K562 (cell line): Measurements from ENCODE around the gene TMEM161B. TPM values are rescaled to one million over a fixed set of nuclear protein-coding genes. Genes with fewer than 3 reads are reported as not detected.

Experiments
- ATAC-seq: fragments of 200-7000 bp; cut with Tn5 transposase; 3 replicates; pipeline ENCODE4 v1.9.1; 2020; ENCODE audit warnings: moderate library complexity
- BruUV-seq: library from RNA; stranded (reverse); fragments of 400-500 nt; replicated peaks from 2 replicates; lab custom pipeline; 2021; lab: Mats Ljungman, UMichigan
- CTCF ChIA-PET: fragments of 300-600 bp; formaldehyde crosslinking; extraction: SDS; loops from one replicate; lab custom pipeline; 2021; ENCODE audit warnings: low intra/inter-chr PET ratio; lab: Yijun Ruan, JAX
- POLR2A ChIA-PET: fragments of 300-600, 350-650 bp; sonication (Branson Sonifier 250); formaldehyde crosslinking; extraction: SDS; loops from one replicate; lab custom pipeline; 2021; ENCODE audit warnings: antibody characterized with exemption, inconsistent platforms; lab: Yijun Ruan, JAX
- DNase-seq, 4 experiments: peaks; one replicate each; pipeline versions ENCODE4 v3.0.0 to v3.0.0-alpha.2; 2011 to 2018; ENCODE audit warnings: low spot score in 3 of 4, mixed read lengths in 3 of 4; ENCODE audit errors: extremely low read depth in 1 of 4
- FAIRE-seq: peaks from 2 replicates; lab custom pipeline; 2011; peaks lifted over from hg19 to GRCh38; lab: Jason Lieb, UNC
- H2AFZ ChIP-seq: 2 replicates; pipeline ENCODE4 v1.6.0; 2011; ENCODE audit warnings: low read depth, low read length, control low read depth, inconsistent platforms
- H3K27ac ChIP-seq: fragments of 200-600 bp; 3 replicates; pipeline ENCODE4 v1.8.0; 2011; ENCODE audit warnings: low read depth, mild to moderate bottlenecking, control low read depth, inconsistent platforms, low read length, moderate library complexity, mixed read lengths; ENCODE audit errors: extremely low read depth
- H3K27me3 ChIP-seq, 2 experiments: fragments of 300-600 bp in 1 of 2; 2 replicates in 1 of 2; 3 replicates in 1 of 2; pipeline versions ENCODE4 v1.6.0 to v1.8.0; 2011; ENCODE audit warnings: inconsistent platforms in 2 of 2, low read length in 2 of 2, mild to moderate bottlenecking in 1 of 2, mixed read lengths in 1 of 2, moderate library complexity in 1 of 2; ENCODE audit not compliant: control insufficient read depth in 2 of 2, insufficient read depth in 2 of 2
- H3K36me3 ChIP-seq: fragments of 300-600 bp; 3 replicates; pipeline ENCODE4 v1.8.0; 2011; ENCODE audit warnings: mild to moderate bottlenecking, low read length, inconsistent platforms; ENCODE audit not compliant: control insufficient read depth, insufficient read depth
- H3K4me1 ChIP-seq, 2 experiments: fragments of 200-600 bp in 1 of 2; replicated peaks in 1 of 2; 2 replicates in 1 of 2; 3 replicates in 1 of 2; pipeline versions ENCODE4 v1.5.1 to v1.8.0; 2011; ENCODE audit warnings: inconsistent platforms in 2 of 2, low read length in 2 of 2, mild to moderate bottlenecking in 1 of 2, mixed read lengths in 1 of 2, moderate library complexity in 1 of 2; ENCODE audit not compliant: control insufficient read depth in 2 of 2, insufficient read depth in 2 of 2
- H3K4me2 ChIP-seq: 2 replicates; pipeline ENCODE4 v1.6.1; 2011; ENCODE audit warnings: low read length, control low read depth, inconsistent platforms, mixed read lengths; ENCODE audit not compliant: insufficient read depth
- H3K4me3 ChIP-seq: fragments of 200-600 bp; sonication (generic), shearing (Covaris generic); 2 replicates; pipeline ENCODE4 v1.5.1; 2016; ENCODE audit warnings: control low read depth, inconsistent platforms
- H3K79me2 ChIP-seq: fragments of 200-600 bp; 3 replicates; pipeline ENCODE4 v1.8.0; 2011; ENCODE audit warnings: low read length, inconsistent platforms; ENCODE audit not compliant: control insufficient read depth, insufficient read depth
- H3K9ac ChIP-seq, 2 experiments: 2 replicates each; pipeline versions ENCODE4 v1.6.0 to v1.6.1; 2011; ENCODE audit warnings: low read depth in 2 of 2, low read length in 2 of 2, control low read depth in 1 of 2, inconsistent platforms in 1 of 2, mild to moderate bottlenecking in 1 of 2, mixed read lengths in 1 of 2; ENCODE audit not compliant: insufficient read depth in 1 of 2
- H3K9me1 ChIP-seq: one replicate; pipeline ENCODE4 v1.6.0; 2011; ENCODE audit warnings: inconsistent platforms, mild to moderate bottlenecking, low read length, moderate library complexity; ENCODE audit not compliant: control insufficient read depth, insufficient read depth
- H3K9me3 ChIP-seq: replicated peaks from 2 replicates; pipeline ENCODE4 v1.5.1; 2011; ENCODE audit warnings: low read depth, low read length, inconsistent platforms; ENCODE audit not compliant: control insufficient read depth, insufficient read depth
- H4K20me1 ChIP-seq: replicated peaks from 2 replicates; pipeline ENCODE4 v1.6.1; 2011; ENCODE audit warnings: low read length, inconsistent platforms, mixed read lengths; ENCODE audit not compliant: control insufficient read depth, insufficient read depth
- EP300 ChIP-seq: IDR thresholded peaks from 2 replicates; pipeline ENCODE4 v1.6.1; 2012; ENCODE audit warnings: low read length, improper control_type of control experiment
- FOXK2 ChIP-seq, 2 experiments: fragments of 450-650 bp; IDR thresholded peaks in 1 of 2; conservative IDR thresholded peaks in 1 of 2; 2 replicates each; pipeline ENCODE4 v1.6.1; 2016; ENCODE audit warnings: low read depth in 2 of 2, mild to moderate bottlenecking in 1 of 2
- IFI16 ChIP-seq: fragments of 250-450 bp; sonication (Bioruptor Pico); IDR thresholded peaks from 2 replicates; pipeline ENCODE4 v2.1.2; 2022; ENCODE audit warnings: mild to moderate bottlenecking, inconsistent platforms
- IRF2 ChIP-seq: sonication (generic); formaldehyde crosslinking; IDR thresholded peaks from 2 replicates; pipeline ENCODE4 v1.8.1; 2022; ENCODE audit warnings: mild to moderate bottlenecking, missing genetic modification reagents
- KLF10 ChIP-seq: fragments of 250-450 bp; sonication (Bioruptor Pico); IDR thresholded peaks from 2 replicates; pipeline ENCODE4 v1.6.1; 2021; ENCODE audit warnings: matching md5 sums
- RBM14 ChIP-seq: fragments of 200-400 bp; formaldehyde crosslinking; IDR thresholded peaks from 2 replicates; pipeline ENCODE4 v1.6.1; 2018; ENCODE audit warnings: low read depth, mild to moderate bottlenecking, low read length, moderate library complexity, borderline replicate concordance; ENCODE audit not compliant: insufficient read depth
- SPI1 ChIP-seq: IDR thresholded peaks from 2 replicates; pipeline ENCODE4 v1.6.1; 2011; ENCODE audit warnings: low read depth, low read length, control low read depth, borderline replicate concordance
- ZNF589 ChIP-seq: fragments of 200-800 bp; sonication (Bioruptor generic); IDR thresholded peaks from 2 replicates; pipeline ENCODE4 v1.6.1; 2016; ENCODE audit warnings: low read depth, missing genetic modification characterization, missing compliant biosample characterization
- WGBS: fragments of 100-300 bp; shearing (Covaris generic); methylation state at CpG from one replicate; pipeline ENCODE4 v1.1.6; 2016; ENCODE audit warnings: low coverage, mixed read lengths; ENCODE audit not compliant: insufficient coverage; ENCODE audit errors: missing lambda C conversion rate; 5-methylcytosine and 5-hydroxymethylcytosine counted together
- in situ Hi-C: fragments of 300-500 bp; cut with MboI; formaldehyde crosslinking; loops from 4 replicates; pipeline ENCODE4 v1.15.0; 2018; ENCODE audit warnings: inconsistent platforms, mixed read lengths
- intact Hi-C: fragments of 100-400 bp; cut with micrococcal nuclease; formaldehyde crosslinking; loops from 2 replicates; pipeline ENCODE4 v1.14.2; 2022
- polyA plus RNA-seq, 8 experiments: library from polyadenylated mRNA; depleted of rRNA in 4 of 8; stranded (reverse) in 5 of 8; unstranded in 3 of 8; fragments of >200 nt; fragmentation: Nextera tagmentation in 2 of 8; fragmentation: Illumina TruSeq in 1 of 8; extraction: Ambion mirVana in 2 of 8; extraction: Trizol in 1 of 8; gene quantifications; 2 replicates each; pipeline versions ENCODE4 v1.2.1 to v1.2.3, GENCODE V29; 2011 to 2014; ENCODE audit warnings: inconsistent platforms in 1 of 8, missing spikeins in 1 of 8
- total RNA-seq, 7 experiments: library from RNA; depleted of rRNA in 6 of 7; stranded (reverse); fragments of >200 nt in 6 of 7; fragmentation: Illumina TruSeq in 2 of 7; extraction: Trizol in 2 of 7; gene quantifications; 2 replicates each; pipeline versions ENCODE4 v1.2.1 to v1.2.3, GENCODE V29; 2011 to 2021; ENCODE audit warnings: low replicate concordance in 1 of 7
- TF ChIP-seq, protein P1 (sequence below): fragments of 250-450 bp; sonication (Bioruptor Pico); IDR thresholded peaks from 2 replicates; pipeline ENCODE4 v1.8.0; 2021; ENCODE audit warnings: borderline replicate concordance, mild to moderate bottlenecking, moderate library complexity; ENCODE audit not compliant: poor library complexity, severe bottlenecking
- TF ChIP-seq, protein P2 (sequence below): sonication (generic); formaldehyde crosslinking; IDR thresholded peaks from 2 replicates; pipeline ENCODE4 v1.8.0; 2022; ENCODE audit warnings: mild to moderate bottlenecking, low read depth, missing genetic modification reagents
- TF ChIP-seq, protein P3 (sequence below): sonication (generic); formaldehyde crosslinking; IDR thresholded peaks from 2 replicates; pipeline ENCODE4 v1.8.0; 2023; ENCODE audit warnings: mild to moderate bottlenecking, missing genetic modification reagents
- TF ChIP-seq, protein P4 (sequence below), 2 experiments: fragments of 450-650 bp; conservative IDR thresholded peaks; 2 replicates each; pipeline ENCODE4 v1.6.1; 2017; ENCODE audit warnings: mild to moderate bottlenecking in 2 of 2, moderate library complexity in 2 of 2

Gene TMEM161B
- total and polyA plus RNA-seq, 9 of the 15 experiments (the other 6 are each of a cell fraction or from before 2014, with no cell fraction given) = 18.9 to 57.1 (median 40.6) TPM

DNA sequence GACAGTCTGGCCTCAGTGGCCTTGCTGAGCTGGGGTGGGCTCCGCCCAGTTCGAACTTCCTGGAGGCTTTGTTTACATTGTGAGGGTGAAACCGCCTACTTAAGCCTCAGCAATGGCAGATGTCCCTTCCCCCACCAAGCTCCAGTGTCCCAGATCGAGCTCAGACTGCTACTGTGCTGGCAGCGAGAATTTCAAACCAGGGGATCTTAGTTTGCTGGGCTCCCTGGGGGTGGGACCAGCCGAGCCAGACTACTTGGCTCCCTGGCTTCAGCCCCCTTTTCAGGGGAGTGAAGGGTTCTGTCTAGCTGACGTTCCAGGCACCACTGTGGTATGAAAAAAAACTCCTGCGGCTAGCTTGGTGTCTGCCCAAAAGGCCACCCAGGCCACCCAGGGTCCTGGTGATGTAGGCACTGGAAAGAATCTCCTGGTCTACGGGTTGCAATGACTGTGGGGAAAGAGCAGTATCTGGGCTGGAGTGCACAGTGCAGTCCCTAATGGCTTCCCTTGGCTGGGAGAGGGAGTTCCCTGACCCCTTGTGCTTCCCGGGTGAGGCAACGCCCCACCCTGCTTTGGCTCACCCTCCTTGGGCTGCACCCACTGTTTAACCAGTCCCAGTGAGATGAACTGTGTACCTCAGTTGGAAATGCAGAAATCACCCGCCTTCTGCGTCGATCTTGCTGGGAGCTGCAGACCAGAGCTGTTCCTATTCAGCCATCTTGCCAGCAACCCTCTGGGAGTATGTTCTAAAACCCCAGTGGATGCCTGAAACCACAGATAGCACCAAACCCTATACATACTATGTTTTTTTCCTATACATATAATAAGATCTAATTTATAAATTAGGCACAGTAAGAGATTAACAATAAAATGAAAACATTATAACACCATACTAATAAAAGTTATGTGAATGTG is 95.5 kb downstream of the TMEM161B start (continued):
- TF ChIP-seq, protein P1, sequence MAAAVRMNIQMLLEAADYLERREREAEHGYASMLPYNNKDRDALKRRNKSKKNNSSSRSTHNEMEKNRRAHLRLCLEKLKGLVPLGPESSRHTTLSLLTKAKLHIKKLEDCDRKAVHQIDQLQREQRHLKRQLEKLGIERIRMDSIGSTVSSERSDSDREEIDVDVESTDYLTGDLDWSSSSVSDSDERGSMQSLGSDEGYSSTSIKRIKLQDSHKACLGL (CRISPR knock-in tag) = no peak
- TF ChIP-seq RBM14 (no peak), FOXK2 (conservative IDR thresholded peaks at IDR 0.05 in 1 of 2, IDR thresholded peaks at IDR 0.05 in 1 of 2; ENCODE audit: low read depth in 2 of 2) (peak; percentile 73 to 86)

DNA sequence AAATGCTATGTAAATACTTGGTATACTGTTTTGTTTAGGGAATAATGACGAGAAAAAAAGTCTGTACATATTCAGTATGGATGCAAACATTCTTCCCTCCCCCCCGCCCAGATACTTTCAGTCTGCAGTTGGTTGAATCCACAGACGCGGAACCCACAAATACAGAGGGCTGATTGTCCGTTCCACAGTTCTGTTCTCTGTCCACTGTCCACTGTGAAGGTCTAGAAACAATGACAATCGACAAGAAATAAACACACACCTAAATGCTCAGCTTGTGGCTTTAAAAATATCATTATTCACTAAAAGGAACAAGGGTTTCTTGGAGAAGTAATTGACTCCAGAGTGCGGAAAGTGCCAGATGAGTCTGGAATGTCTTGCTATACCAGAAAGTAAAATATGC is 109.1 kb downstream of the TMEM161B start:
- no peak overlapping the region for H2AFZ ChIP-seq
- TF ChIP-seq EP300 (no peak), KLF10 (CRISPR knock-in tag) (no peak), ZNF589 (CRISPR knock-in tag) (no peak), SPI1 (no peak), IRF2 (CRISPR knock-in tag) (no peak), IFI16 (CRISPR knock-in tag) (no peak)
- TF ChIP-seq, protein P2, sequence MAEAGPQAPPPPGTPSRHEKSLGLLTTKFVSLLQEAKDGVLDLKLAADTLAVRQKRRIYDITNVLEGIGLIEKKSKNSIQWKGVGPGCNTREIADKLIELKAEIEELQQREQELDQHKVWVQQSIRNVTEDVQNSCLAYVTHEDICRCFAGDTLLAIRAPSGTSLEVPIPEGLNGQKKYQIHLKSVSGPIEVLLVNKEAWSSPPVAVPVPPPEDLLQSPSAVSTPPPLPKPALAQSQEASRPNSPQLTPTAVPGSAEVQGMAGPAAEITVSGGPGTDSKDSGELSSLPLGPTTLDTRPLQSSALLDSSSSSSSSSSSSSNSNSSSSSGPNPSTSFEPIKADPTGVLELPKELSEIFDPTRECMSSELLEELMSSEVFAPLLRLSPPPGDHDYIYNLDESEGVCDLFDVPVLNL (CRISPR knock-in tag) = no peak
- TF ChIP-seq, protein P3, sequence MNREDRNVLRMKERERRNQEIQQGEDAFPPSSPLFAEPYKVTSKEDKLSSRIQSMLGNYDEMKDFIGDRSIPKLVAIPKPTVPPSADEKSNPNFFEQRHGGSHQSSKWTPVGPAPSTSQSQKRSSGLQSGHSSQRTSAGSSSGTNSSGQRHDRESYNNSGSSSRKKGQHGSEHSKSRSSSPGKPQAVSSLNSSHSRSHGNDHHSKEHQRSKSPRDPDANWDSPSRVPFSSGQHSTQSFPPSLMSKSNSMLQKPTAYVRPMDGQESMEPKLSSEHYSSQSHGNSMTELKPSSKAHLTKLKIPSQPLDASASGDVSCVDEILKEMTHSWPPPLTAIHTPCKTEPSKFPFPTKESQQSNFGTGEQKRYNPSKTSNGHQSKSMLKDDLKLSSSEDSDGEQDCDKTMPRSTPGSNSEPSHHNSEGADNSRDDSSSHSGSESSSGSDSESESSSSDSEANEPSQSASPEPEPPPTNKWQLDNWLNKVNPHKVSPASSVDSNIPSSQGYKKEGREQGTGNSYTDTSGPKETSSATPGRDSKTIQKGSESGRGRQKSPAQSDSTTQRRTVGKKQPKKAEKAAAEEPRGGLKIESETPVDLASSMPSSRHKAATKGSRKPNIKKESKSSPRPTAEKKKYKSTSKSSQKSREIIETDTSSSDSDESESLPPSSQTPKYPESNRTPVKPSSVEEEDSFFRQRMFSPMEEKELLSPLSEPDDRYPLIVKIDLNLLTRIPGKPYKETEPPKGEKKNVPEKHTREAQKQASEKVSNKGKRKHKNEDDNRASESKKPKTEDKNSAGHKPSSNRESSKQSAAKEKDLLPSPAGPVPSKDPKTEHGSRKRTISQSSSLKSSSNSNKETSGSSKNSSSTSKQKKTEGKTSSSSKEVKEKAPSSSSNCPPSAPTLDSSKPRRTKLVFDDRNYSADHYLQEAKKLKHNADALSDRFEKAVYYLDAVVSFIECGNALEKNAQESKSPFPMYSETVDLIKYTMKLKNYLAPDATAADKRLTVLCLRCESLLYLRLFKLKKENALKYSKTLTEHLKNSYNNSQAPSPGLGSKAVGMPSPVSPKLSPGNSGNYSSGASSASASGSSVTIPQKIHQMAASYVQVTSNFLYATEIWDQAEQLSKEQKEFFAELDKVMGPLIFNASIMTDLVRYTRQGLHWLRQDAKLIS (CRISPR knock-in tag) = no peak
- TF ChIP-seq, protein P4, sequence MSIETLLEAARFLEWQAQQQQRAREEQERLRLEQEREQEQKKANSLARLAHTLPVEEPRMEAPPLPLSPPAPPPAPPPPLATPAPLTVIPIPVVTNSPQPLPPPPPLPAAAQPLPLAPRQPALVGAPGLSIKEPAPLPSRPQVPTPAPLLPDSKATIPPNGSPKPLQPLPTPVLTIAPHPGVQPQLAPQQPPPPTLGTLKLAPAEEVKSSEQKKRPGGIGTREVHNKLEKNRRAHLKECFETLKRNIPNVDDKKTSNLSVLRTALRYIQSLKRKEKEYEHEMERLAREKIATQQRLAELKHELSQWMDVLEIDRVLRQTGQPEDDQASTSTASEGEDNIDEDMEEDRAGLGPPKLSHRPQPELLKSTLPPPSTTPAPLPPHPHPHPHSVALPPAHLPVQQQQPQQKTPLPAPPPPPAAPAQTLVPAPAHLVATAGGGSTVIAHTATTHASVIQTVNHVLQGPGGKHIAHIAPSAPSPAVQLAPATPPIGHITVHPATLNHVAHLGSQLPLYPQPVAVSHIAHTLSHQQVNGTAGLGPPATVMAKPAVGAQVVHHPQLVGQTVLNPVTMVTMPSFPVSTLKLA (conservative IDR thresholded peaks at IDR 0.05) = no peak

More for the DNA sequence above, 109.1 kb downstream of the TMEM161B start:
- Histone ChIP-seq H3K9ac (no peak overlapping the region), H3K9me1 (no peaks in the 10 kb centered on the region), H3K4me1 (no peaks in the 10 kb centered on the region), H3K27me3 (no peaks in the 10 kb centered on the region), H3K79me2 (no peaks in the 10 kb centered on the region), H4K20me1 (no peaks in the 10 kb centered on the region), H3K4me2 (no peak overlapping the region), H3K9me3 (no peaks in the 10 kb centered on the region), H3K36me3 (no peaks in the 10 kb centered on the region), H3K27ac (no peak overlapping the region), H3K4me3 (no peak overlapping the region)
- WGBS = 14% methylated on average over 5 of the region's 7 CpGs
- ChIA-PET CTCF (no interaction called here), POLR2A (no interaction called here)
- intact Hi-C loops = no loop called here
- BruUV-seq = no TSS peak
- DNase-seq = no peak
- in situ Hi-C loops = no loop called here
- no peak for FAIRE-seq
- ATAC-seq = no peak
